HepG2 (cell line): ENCODE measurements around the gene RUVBL1. TPM values are rescaled to one million over a fixed set of nuclear protein-coding genes. Genes with fewer than 3 reads are reported as not detected.

Experiments
- ARID4A ChIP-seq: sonication (generic); formaldehyde crosslinking; IDR thresholded peaks from 2 replicates; pipeline ENCODE4 v1.5.0; 2020; ENCODE audit warnings: mild to moderate bottlenecking, missing genetic modification reagents, borderline replicate concordance
- LBX2 ChIP-seq: sonication (generic); formaldehyde crosslinking; IDR thresholded peaks from 2 replicates; pipeline ENCODE4 v1.5.0; 2020; ENCODE audit warnings: missing genetic modification reagents, mild to moderate bottlenecking, borderline replicate concordance
- MXD1 ChIP-seq: sonication (generic); formaldehyde crosslinking; IDR thresholded peaks from 2 replicates; pipeline ENCODE4 v1.4.0; 2020; ENCODE audit warnings: mild to moderate bottlenecking, missing genetic modification reagents
- SKIL ChIP-seq: sonication (generic); formaldehyde crosslinking; IDR thresholded peaks from 2 replicates; pipeline ENCODE4 v1.8.0; 2022; ENCODE audit warnings: missing genetic modification reagents, mild to moderate bottlenecking, moderate library complexity, borderline replicate concordance
- ZBTB43 ChIP-seq: sonication (generic); formaldehyde crosslinking; conservative IDR thresholded peaks from 2 replicates; pipeline ENCODE4 v1.4.0; 2020; ENCODE audit warnings: missing genetic modification reagents
- ZC3H4 ChIP-seq: sonication (generic); formaldehyde crosslinking; IDR thresholded peaks from 2 replicates; pipeline ENCODE4 v1.4.0; 2020; ENCODE audit warnings: missing genetic modification reagents, borderline replicate concordance
- ZNF142 ChIP-seq: sonication (generic); formaldehyde crosslinking; IDR thresholded peaks from 2 replicates; pipeline ENCODE4 v1.4.0; 2020; ENCODE audit warnings: missing genetic modification reagents
- ZNF24 ChIP-seq: fragments of 450-650 bp; IDR thresholded peaks from 2 replicates; pipeline ENCODE4 v1.6.1; 2017; ENCODE audit warnings: antibody characterized with exemption, mild to moderate bottlenecking
- ZNF503 ChIP-seq: sonication (generic); formaldehyde crosslinking; IDR thresholded peaks from 2 replicates; pipeline ENCODE4 v1.4.0; 2020; ENCODE audit warnings: missing genetic modification reagents
- ZNF772 ChIP-seq: sonication (generic); formaldehyde crosslinking; IDR thresholded peaks from 2 replicates; pipeline ENCODE4 v1.5.0; 2020; ENCODE audit warnings: mild to moderate bottlenecking, missing genetic modification reagents
- ZSCAN20 ChIP-seq: sonication (generic); formaldehyde crosslinking; IDR thresholded peaks from 2 replicates; pipeline ENCODE4 v1.4.0; 2020; ENCODE audit warnings: missing genetic modification reagents, mild to moderate bottlenecking, borderline replicate concordance
- polyA plus RNA-seq, 8 experiments: library from polyadenylated mRNA; depleted of rRNA in 3 of 8; stranded (reverse) in 7 of 8; unstranded in 1 of 8; fragments of >200 nt; fragmentation: Illumina TruSeq in 4 of 8; extraction: Trizol in 4 of 8; gene quantifications; 2 replicates each; pipeline versions ENCODE4 v1.2.1 to v1.2.3, GENCODE V29; 2011 to 2016; ENCODE audit warnings: low read depth in 4 of 8, missing spikeins in 1 of 8, mixed read lengths in 1 of 8; ENCODE audit not compliant: insufficient read depth in 1 of 8
- total RNA-seq, 5 experiments: library from RNA; depleted of rRNA; stranded (reverse); fragments of >200 nt; fragmentation: Illumina TruSeq; extraction: Trizol; gene quantifications; 2 replicates each; pipeline ENCODE4 v1.2.3, GENCODE V29; 2016; ENCODE audit warnings: low read depth in 1 of 5

Gene RUVBL1
- total and polyA plus RNA-seq, 2 of the 13 experiments (the other 11 are each of a cell fraction or from before 2014, with no cell fraction given): 32.7 to 86.3 TPM

- peak; percentile 32; the same call in 1 of the 2 replicates for TF ChIP-seq SKIL (CRISPR knock-in tag)
- TF ChIP-seq ZSCAN20: no peak
- no peak for TF ChIP-seq ARID4A
- TF ChIP-seq ZC3H4 (CRISPR knock-in tag): no peak
- TF ChIP-seq LBX2 (CRISPR knock-in tag): no peak
- TF ChIP-seq ZNF142 (CRISPR knock-in tag): no peak
- no peak for TF ChIP-seq ZBTB43 (CRISPR knock-in tag)
- no peak for TF ChIP-seq ZNF503
- no peak for TF ChIP-seq ZNF772 (CRISPR knock-in tag)
- TF ChIP-seq ZNF24: peak; percentile 94
- TF ChIP-seq MXD1 (CRISPR knock-in tag): no peak; the same call in 1 of the 2 replicates
Measured at GRCh38 chr3:128166971-128167453, 43.4 kb upstream of the RUVBL1 start (continued).
